ENCODE results near the gene PRKCE.

The PRKCE gene

GRCh38 chr2:45983213-45983612, 331.7 kb downstream of the PRKCE start:
- DNase-seq (ENCODE audit: low read depth) = no peak
- H3K4me3 ChIP-seq (ENCODE audit: low read depth, low read length) = no peak overlapping the region

- no peak for DNase-seq (ENCODE audit: low read depth)
- H3K4me3 ChIP-seq (ENCODE audit: low read depth, low read length) = no peak overlapping the region
Measured at GRCh38 chr2:45984366-45984765, 332.9 kb downstream of the PRKCE start.

GRCh38 chr2:45984896-45985473, 333.5 kb downstream of the PRKCE start:
- no peak for DNase-seq (ENCODE audit: low read depth)
- no peak overlapping the region for H3K4me3 ChIP-seq (ENCODE audit: low read depth, low read length)

GRCh38 chr2:45986509-45986908, 335.0 kb downstream of the PRKCE start:
- DNase-seq (ENCODE audit: low read depth) = no peak
- no peak overlapping the region for H3K4me3 ChIP-seq (ENCODE audit: low read depth, low read length)

- DNase-seq (ENCODE audit: low read depth) = no peak
Measured at GRCh38 chr2:45987856-45988255, 336.4 kb downstream of the PRKCE start.

GRCh38 chr2:45988879-45989278, 337.4 kb downstream of the PRKCE start:
- DNase-seq (ENCODE audit: low read depth) = no peak
- no peak overlapping the region for H3K4me3 ChIP-seq (ENCODE audit: low read depth, low read length)

More at GRCh38 chr2:45987856-45988255, 336.4 kb downstream of the PRKCE start:
- H3K4me3 ChIP-seq (ENCODE audit: low read depth, low read length) = no peak overlapping the region

- no peak for DNase-seq (ENCODE audit: low read depth)
- no peak overlapping the region for H3K4me3 ChIP-seq (ENCODE audit: low read depth, low read length)
Measured at GRCh38 chr2:45990131-45990530, 338.7 kb downstream of the PRKCE start.

GRCh38 chr2:45992021-45992740, 340.7 kb downstream of the PRKCE start:
- no peak for DNase-seq (ENCODE audit: low read depth)
- no peak overlapping the region for H3K4me3 ChIP-seq (ENCODE audit: low read depth, low read length)

- no peak for DNase-seq (ENCODE audit: low read depth)
- no peak overlapping the region for H3K4me3 ChIP-seq (ENCODE audit: low read depth, low read length)
Measured at GRCh38 chr2:45992741-45993475, 341.4 kb downstream of the PRKCE start.

- H3K4me3 ChIP-seq (ENCODE audit: low read depth, low read length) = no peak overlapping the region
- no peak for DNase-seq (ENCODE audit: low read depth)
Measured at GRCh38 chr2:45993476-45993991, 342.1 kb downstream of the PRKCE start.

GRCh38 chr2:45994060-45994459, 342.6 kb downstream of the PRKCE start:
- DNase-seq (ENCODE audit: low read depth) = no peak
- no peak overlapping the region for H3K4me3 ChIP-seq (ENCODE audit: low read depth, low read length)

GRCh38 chr2:46000660-46001059, 349.2 kb downstream of the PRKCE start:
- DNase-seq (ENCODE audit: low read depth) = no peak
- H3K4me3 ChIP-seq (ENCODE audit: low read depth, low read length) = no peak overlapping the region

- DNase-seq (ENCODE audit: low read depth) = no peak
- H3K4me3 ChIP-seq (ENCODE audit: low read depth, low read length) = no peak overlapping the region
Measured at GRCh38 chr2:46001290-46001689, 349.8 kb downstream of the PRKCE start.

GRCh38 chr2:46001741-46002506, 350.4 kb downstream of the PRKCE start:
- no peak for DNase-seq (ENCODE audit: low read depth)
- H3K4me3 ChIP-seq (ENCODE audit: low read depth, low read length) = no peak overlapping the region

- no peak for DNase-seq (ENCODE audit: low read depth)
- H3K4me3 ChIP-seq (ENCODE audit: low read depth, low read length) = no peak overlapping the region
Measured at GRCh38 chr2:46002507-46002883, 351.0 kb downstream of the PRKCE start.

- no peak for DNase-seq (ENCODE audit: low read depth)
- no peak overlapping the region for H3K4me3 ChIP-seq (ENCODE audit: low read depth, low read length)
Measured at GRCh38 chr2:46002947-46003346, 351.5 kb downstream of the PRKCE start.

GRCh38 chr2:46003903-46004473, 352.5 kb downstream of the PRKCE start:
- H3K4me3 ChIP-seq (ENCODE audit: low read depth, low read length) = no peak overlapping the region
- DNase-seq (ENCODE audit: low read depth) = no peak

GRCh38 chr2:46006473-46007025, 355.1 kb downstream of the PRKCE start:
- DNase-seq (ENCODE audit: low read depth) = no peak
- no peak overlapping the region for H3K4me3 ChIP-seq (ENCODE audit: low read depth, low read length)

- no peak for DNase-seq (ENCODE audit: low read depth)
- no peak overlapping the region for H3K4me3 ChIP-seq (ENCODE audit: low read depth, low read length)
Measured at GRCh38 chr2:46007412-46007811, 355.9 kb downstream of the PRKCE start.
